ENCODE data around the gene ODF4. TPM values are rescaled to one million over a fixed set of nuclear protein-coding genes. Genes with fewer than 3 reads are reported as not detected.

The ODF4 gene
- total RNA-seq, 1 experiment from 2014 or later = not detected

DNA sequence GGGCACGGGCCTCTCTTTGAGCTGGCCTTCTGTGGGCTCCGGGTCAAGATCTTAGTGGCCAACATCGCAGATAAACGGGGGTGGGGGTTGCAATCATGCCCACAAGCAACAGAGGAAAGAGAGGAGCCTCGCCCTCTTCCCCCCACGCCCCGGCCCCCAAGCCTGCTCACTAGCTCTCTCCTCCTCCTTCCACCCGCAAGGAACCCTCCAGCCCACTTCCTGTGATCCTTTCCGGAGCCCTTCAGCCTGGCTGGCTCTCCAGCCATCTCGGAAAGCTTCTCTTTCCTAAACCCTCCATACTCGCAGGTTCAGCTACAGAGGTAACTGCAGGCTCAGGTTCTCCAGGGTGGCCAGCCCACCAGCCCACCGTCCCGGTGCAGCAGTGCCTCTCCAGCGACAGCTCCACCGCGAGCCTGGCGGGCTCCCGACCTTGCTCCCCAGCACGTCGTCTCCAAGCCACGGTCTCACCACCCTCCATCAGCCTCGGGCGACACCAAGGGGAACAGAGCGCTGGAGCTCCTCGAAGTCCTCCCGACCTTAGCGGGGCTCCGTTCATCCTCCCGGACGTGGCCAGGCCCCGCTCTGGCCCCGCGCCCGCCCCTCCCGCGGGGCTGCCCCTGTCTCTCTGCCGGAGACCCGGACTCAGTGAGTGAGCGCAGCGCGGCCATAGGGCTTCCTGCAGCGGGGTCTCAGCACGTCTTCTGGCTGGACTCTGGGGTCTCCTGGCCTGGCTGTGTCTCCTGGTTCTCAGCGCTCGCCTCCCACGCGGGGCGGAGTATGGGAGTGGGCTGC is 12.9 kb upstream of the ODF4 start (continued):
- TF ChIP-seq NR3C1 (CRISPR knock-in tag; conservative IDR thresholded peaks at IDR 0.05; ENCODE audit: low read depth) = no peak
- 0 out of 2 replicates have a peak, but pooled peaks have one; percentile 16 for TF ChIP-seq MYBL2 (CRISPR knock-in tag; IDR thresholded peaks at IDR 0.05)
- no peak for TF ChIP-seq NR1H2 (CRISPR knock-in tag; IDR thresholded peaks at IDR 0.05)
- no peak for TF ChIP-seq NFE2L1 (CRISPR knock-in tag; IDR thresholded peaks at IDR 0.05)

DNA sequence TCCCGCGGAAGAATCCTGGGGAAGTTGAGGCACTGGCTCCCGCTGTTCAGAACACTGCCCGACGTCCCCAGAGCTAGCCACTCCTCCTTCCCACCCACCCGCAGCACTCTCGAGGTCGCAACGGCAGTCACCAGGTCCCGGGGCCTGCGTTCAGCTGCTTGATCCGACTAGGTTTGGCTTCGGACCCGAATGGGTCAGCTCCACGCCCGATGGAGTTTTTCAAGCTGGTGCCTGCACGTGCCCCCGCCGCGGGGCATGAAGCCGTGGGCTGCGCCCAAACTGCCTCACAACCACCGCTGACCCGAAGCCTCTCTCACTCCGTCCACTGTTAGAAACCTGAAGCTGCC is 12.4 kb upstream of the ODF4 start:
- ChIA-PET CTCF (interaction anchor here (0.7 to 3.8 kb wide), 10 partner anchors 8 to 337 kb away, joined by 3 to 34 read pairs (median 8); partner anchors contain the start of genes KRABD2, ODF4, RANGRF and SLC25A35), POLR2A (interaction anchor here (0.9 to 2.0 kb wide), 3 partner anchors 32 to 49 kb away, joined by 3 to 15 read pairs (median 8); partner anchors contain the start of genes KRABD2 and SLC25A35)
- peaks cover 35% of the 10 kb centered on the region for H3K27me3 Mint-ChIP-seq (ENCODE audit: low read depth)
- H3K36me3 Mint-ChIP-seq = no peaks in the 10 kb centered on the region
- peaks cover 19% of the 10 kb centered on the region for H3K4me1 Mint-ChIP-seq
- H3K9me3 Mint-ChIP-seq = no peaks in the 10 kb centered on the region; the same call in 1 of the 2 replicates
- H3K27ac Mint-ChIP-seq = no peak overlapping the region
- DNase-seq (ENCODE audit: low spot score) = no peak
- H3K4me3 Mint-ChIP-seq = peak overlapping the region; percentile 72
- ATAC-seq = peak; percentile 38
- TF ChIP-seq, protein P1, sequence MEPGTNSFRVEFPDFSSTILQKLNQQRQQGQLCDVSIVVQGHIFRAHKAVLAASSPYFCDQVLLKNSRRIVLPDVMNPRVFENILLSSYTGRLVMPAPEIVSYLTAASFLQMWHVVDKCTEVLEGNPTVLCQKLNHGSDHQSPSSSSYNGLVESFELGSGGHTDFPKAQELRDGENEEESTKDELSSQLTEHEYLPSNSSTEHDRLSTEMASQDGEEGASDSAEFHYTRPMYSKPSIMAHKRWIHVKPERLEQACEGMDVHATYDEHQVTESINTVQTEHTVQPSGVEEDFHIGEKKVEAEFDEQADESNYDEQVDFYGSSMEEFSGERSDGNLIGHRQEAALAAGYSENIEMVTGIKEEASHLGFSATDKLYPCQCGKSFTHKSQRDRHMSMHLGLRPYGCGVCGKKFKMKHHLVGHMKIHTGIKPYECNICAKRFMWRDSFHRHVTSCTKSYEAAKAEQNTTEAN (CRISPR knock-in tag; IDR thresholded peaks at IDR 0.05) = peak; percentile 34; the same call in 1 of the 2 replicates
- TF ChIP-seq TP53 (CRISPR knock-in tag; IDR thresholded peaks at IDR 0.05) = no peak
- TF ChIP-seq, protein P2, sequence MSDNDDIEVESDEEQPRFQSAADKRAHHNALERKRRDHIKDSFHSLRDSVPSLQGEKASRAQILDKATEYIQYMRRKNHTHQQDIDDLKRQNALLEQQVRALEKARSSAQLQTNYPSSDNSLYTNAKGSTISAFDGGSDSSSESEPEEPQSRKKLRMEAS (CRISPR knock-in tag; IDR thresholded peaks at IDR 0.05) = peak; percentile 45; the same call in 1 of the 2 replicates

DNA sequence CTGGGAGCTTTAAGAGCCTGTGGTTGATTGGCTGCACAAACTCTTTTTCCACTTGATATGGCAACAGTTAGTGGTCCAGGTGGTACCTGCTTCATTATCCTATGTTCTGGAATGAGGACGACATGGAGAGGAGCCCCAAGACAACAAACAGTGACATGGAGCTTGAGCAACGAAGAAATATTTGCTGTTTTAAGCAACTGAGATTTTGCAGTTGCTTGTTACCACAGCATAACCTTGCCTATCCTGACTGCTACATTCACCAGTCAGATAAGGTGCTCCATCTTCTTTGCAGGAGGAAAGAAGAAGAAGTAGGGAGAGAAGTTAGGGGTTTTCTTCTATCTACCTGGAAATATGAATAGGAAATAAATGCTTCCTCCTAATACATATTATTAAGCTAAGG is 7.5 kb upstream of the ODF4 start:
- no peaks in the 10 kb centered on the region for H3K36me3 Mint-ChIP-seq
- H3K4me3 Mint-ChIP-seq = no peak overlapping the region
- peaks cover 2% of the 10 kb centered on the region; the same call in 1 of the 2 replicates for H3K4me1 Mint-ChIP-seq
- POLR2A ChIA-PET = no interaction called here
- no peak for DNase-seq (ENCODE audit: low spot score)
- H3K27me3 Mint-ChIP-seq (ENCODE audit: low read depth) = peaks cover 13% of the 10 kb centered on the region
- H3K9me3 Mint-ChIP-seq = no peaks in the 10 kb centered on the region; the same call in 1 of the 2 replicates
- TF ChIP-seq ZNF263 (CRISPR knock-in tag; IDR thresholded peaks at IDR 0.05; ENCODE audit: low read depth) = no peak
- TF ChIP-seq ZNF138 (CRISPR knock-in tag; conservative IDR thresholded peaks at IDR 0.05) = no peak
- no peak for TF ChIP-seq FOXP1 (CRISPR knock-in tag; IDR thresholded peaks at IDR 0.05; ENCODE audit: borderline replicate concordance)
- CTCF ChIA-PET = interaction anchor here (0.7 kb wide), 1 partner anchor 78 kb away, joined by 3 read pairs; no protein-coding TSS in a partner anchor
- no peak overlapping the region for H3K27ac Mint-ChIP-seq
- ATAC-seq = no peak

- ATAC-seq = peak; percentile 52
- H3K4me1 Mint-ChIP-seq = peaks cover 4% of the 10 kb centered on the region
- H3K27ac Mint-ChIP-seq = no peak overlapping the region
- no peak for TF ChIP-seq PRDM15 (CRISPR knock-in tag; IDR thresholded peaks at IDR 0.05)
- no peak for TF ChIP-seq USF1 (CRISPR knock-in tag; IDR thresholded peaks at IDR 0.05)
- ChIA-PET CTCF (interaction anchor here (0.7 kb wide), 1 partner anchor 77 kb away, joined by 3 read pairs; no protein-coding TSS in a partner anchor), POLR2A (no interaction called here)
- no peaks in the 10 kb centered on the region; the same call in 1 of the 2 replicates for H3K9me3 Mint-ChIP-seq
- H3K4me3 Mint-ChIP-seq = no peak overlapping the region
- peaks cover 7% of the 10 kb centered on the region for H3K27me3 Mint-ChIP-seq (ENCODE audit: low read depth)
- no peaks in the 10 kb centered on the region for H3K36me3 Mint-ChIP-seq
- DNase-seq (ENCODE audit: low spot score) = no peak
Observed at GRCh38 chr17:8332688-8333087, 7.0 kb upstream of the ODF4 start.

Data from WTC11 (cell line).